GM13977 (cell line): ENCODE results near the gene FBP2.
"Not testable (repeated sequence)": the region's sequence is repeated elsewhere in the genome, so short reads cannot be mapped to it uniquely, and the experiment has no call there.

Experiments
- DNase-seq: peaks from one replicate; pipeline ENCODE4 v3.0.0; 2012; ENCODE audit warnings: low spot score
- in situ Hi-C: fragments of 300-500 bp; cut with MboI; formaldehyde crosslinking; loops from one replicate; pipeline ENCODE4 v1.12.0; 2022; ENCODE audit warnings: low sequenced_read_pairs, low pct_unique_long_range_greater_than_20kb, mixed read lengths, inconsistent platforms; ENCODE audit not compliant: unreplicated experiment
- TF ChIP-seq, protein P1 (sequence below): IDR thresholded peaks from 2 replicates; pipeline ENCODE4 v1.5.1; 2012; ENCODE audit warnings: mild to moderate bottlenecking, control low read depth; ENCODE audit not compliant: insufficient read depth; ENCODE audit errors: extremely low read depth, missing control alignments

Gene FBP2

DNA sequence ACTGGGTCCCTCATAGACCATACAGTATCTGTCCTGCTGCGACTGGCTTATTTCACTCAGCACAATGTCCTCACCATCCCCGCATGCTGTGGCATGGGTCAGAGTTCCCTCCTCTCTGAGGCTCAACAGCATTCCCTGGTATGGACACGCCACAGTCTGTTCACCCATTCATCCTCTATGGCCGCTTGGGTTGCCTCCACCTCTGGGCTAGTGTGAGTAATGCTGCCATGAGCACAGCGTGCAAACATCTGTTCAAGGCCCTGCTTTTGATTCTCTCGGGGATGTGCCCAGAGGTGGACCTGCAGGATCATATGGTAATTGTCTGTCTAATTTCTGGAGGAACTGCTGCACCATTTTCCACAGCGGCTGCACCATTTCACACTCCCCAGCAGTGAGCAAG is 5.5 kb upstream of the FBP2 start:
- no peak for DNase-seq
- in situ Hi-C loops: no loop called here
- TF ChIP-seq, protein P1, sequence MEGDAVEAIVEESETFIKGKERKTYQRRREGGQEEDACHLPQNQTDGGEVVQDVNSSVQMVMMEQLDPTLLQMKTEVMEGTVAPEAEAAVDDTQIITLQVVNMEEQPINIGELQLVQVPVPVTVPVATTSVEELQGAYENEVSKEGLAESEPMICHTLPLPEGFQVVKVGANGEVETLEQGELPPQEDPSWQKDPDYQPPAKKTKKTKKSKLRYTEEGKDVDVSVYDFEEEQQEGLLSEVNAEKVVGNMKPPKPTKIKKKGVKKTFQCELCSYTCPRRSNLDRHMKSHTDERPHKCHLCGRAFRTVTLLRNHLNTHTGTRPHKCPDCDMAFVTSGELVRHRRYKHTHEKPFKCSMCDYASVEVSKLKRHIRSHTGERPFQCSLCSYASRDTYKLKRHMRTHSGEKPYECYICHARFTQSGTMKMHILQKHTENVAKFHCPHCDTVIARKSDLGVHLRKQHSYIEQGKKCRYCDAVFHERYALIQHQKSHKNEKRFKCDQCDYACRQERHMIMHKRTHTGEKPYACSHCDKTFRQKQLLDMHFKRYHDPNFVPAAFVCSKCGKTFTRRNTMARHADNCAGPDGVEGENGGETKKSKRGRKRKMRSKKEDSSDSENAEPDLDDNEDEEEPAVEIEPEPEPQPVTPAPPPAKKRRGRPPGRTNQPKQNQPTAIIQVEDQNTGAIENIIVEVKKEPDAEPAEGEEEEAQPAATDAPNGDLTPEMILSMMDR: no peak

DNA sequence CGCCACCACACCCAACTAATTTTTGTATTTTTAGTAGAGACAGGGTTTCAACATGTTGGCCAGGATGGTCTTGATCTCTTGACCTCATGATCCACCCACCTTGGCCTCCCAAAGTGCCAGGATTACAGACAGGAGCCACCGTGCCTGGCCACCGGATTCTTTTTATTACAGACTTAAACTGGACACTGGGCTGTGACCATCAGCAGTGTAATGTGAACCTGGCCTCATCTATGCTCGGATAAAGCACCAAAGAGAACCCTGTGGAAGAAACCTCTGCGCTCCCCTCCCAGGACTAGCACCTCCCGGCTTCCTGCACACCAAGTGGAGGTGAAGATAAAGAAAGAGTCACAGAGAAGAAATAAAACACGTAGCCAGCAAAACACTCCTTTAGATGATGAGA is 941 bp downstream of the FBP2 start:
- in situ Hi-C loops: not testable (repeated sequence)

DNA sequence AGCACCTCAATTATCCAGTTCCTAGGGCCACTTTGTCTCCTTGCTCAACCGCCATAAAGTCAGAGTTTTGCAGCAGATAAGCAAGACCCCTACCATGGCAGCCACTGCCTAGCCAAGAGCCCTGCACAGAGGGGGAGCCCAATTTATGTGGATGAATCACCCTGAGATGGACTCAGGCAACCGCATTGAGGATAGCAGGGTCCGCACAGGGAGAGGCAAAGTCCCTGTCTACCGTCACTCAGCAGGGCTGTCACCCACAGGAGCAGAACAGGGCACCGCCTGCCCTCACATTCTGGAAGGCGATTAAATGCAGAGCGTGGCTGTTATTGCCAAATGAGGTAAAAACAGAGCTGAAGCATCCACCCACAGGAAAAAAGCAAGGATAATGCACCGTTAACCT is 1.7 kb downstream of the FBP2 start:
- in situ Hi-C loops: no loop called here

More for the DNA sequence above, 941 bp downstream of the FBP2 start:
- not testable (repeated sequence) for DNase-seq

DNA sequence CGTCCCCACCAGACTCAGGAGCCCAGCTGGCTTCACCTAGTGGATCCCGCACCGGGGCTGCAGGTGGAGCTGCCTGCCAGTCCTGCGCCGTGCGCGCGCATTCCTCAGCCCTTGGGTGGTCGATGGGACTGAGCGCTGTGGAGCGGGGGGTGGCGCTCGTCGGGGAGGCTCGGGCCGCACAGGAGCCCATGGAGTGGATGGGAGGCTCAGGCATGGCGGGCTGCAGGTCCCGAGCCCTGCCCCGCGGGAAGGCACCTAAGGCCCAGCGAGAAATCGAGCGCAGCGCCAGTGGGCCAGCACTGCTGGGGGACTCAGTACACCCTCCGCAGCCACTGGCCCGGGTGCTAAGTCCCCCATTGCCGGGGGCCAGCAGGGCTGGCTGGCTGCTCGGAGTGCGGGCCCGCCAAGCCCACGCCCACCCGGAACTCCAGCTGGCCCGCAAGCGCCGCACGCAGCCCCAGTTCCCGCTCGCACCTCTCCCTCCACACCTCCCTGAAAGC is 2.5 kb downstream of the FBP2 start:
- in situ Hi-C loops: not testable (repeated sequence)

More for the DNA sequence above, 1.7 kb downstream of the FBP2 start:
- DNase-seq: no peak
- TF ChIP-seq, protein P1: no peak

DNA sequence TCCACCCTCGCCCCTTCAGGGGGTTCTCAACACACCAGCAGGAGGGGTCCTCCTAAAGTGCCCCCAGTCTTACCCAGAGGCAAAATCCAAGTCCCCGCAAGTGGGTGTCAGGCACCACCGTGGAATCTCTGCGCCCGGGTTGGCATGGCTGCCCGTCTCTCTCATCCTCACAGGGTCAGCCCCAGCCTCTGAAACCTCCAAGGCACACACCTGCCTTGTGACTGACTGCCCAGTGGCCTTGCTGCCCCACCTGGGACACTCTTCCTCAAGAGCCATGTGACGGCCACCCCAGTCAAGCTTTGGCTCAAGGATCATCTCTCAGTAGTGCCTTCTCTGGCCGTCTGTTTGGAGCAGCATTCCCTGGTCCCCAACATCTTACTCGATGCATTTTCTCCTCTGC is 4.9 kb downstream of the FBP2 start:
- TF ChIP-seq, protein P1: no peak
- DNase-seq: no peak
- in situ Hi-C loops: no loop called here

More for the DNA sequence above, 2.5 kb downstream of the FBP2 start:
- not testable (repeated sequence) for DNase-seq

DNA sequence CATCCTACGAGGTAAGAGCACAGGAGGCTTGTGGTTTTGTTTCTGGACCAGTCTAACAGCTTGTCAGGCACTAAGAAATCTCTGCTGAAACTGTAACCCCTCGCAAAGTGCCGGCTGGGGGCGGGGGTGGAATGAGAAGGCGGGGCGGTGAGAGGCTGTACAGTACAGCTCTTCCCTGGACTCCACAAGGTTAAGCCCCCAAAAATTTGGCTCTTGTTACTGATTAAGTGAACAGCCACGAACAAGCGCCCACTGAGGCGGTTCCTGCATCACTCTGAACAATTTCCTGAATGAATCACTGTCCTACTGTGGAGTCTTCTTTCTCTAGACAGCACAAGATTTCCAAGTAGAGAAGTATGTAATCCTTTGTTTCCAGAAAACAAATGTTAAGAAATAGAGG is 6.8 kb downstream of the FBP2 start:
- in situ Hi-C loops: no loop called here
- DNase-seq: no peak
- TF ChIP-seq, protein P1: no peak

DNA sequence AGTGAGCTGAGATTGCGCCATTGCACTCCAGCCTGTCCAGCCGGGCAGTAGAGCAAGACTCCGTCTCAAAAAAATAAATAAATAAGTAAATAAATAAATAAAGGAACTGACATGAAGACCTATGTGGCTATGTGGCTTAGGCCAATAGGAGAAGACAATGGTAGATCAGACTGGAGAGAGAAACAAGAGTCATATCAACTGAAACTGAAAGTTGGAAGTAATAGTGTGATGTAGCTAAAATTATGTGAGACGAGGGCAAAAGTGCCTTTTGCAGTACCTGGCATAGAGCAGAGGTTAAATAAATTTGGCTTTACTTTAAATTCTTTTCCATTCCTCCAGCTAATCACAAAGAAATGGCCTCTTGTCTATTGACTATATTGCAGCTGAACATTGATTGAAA is 7.3 kb downstream of the FBP2 start:
- in situ Hi-C loops: no loop called here
- TF ChIP-seq, protein P1: no peak
- DNase-seq: no peak

DNA sequence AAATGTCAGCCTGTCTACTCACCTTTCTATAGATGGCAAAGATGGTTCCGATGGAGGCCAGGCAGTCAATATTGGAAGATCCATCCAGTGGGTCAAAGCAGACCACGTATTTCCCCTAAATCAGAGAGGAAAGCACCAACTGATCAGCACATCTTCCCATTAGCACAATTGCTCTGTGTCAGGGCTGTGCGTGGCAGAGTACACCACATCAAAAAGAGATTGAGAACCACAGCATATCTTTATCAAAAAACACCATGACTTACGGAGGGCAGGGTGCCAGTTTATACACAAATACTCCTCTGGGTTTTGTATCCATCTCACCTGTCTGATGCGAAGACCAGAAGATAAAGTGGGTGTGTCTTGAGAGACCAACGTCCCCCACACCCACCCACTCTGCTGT is 9.1 kb downstream of the FBP2 start:
- DNase-seq: no peak
- in situ Hi-C loops: no loop called here
- TF ChIP-seq, protein P1: no peak
